Retinal pigment epithelial cell (primary cell): ENCODE results near the gene ETV6.

ENCODE experiments used
- DNase-seq: peaks from one replicate; pipeline ENCODE4 v3.0.0-alpha.2; 2010; ENCODE audit warnings: low read depth
- H3K4me3 ChIP-seq: 2 replicates; pipeline ENCODE4 v1.5.1; 2011; ENCODE audit warnings: mild to moderate bottlenecking, low read length, control low read depth, moderate library complexity
- TF ChIP-seq, protein P1 (sequence below): conservative IDR thresholded peaks from 2 replicates; pipeline ENCODE4 v1.5.1; 2011; ENCODE audit warnings: low read depth, low read length, control low read depth, inconsistent platforms

ETV6 gene

DNA sequence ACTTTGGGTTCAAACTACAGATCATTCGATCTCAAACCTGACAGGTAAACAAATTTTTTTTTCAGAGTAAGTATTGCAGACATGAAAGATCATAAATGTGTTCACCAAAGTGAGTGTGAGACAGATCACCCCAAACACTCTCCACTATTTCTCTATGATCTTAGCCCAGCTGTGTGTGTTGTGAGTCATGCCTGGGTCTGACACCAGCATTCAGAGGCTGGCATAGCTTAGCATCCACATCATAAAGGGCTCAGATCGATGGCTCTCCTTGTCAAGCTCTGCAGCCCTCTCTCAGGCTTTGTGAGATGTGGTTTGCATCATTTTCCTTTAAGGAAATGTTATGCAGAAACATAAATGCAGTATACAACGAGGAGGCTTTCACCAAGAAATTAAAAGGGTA, 164.9 kb downstream of the ETV6 start:
- DNase-seq = no peak
- no peak overlapping the region for H3K4me3 ChIP-seq
- TF ChIP-seq, protein P1, sequence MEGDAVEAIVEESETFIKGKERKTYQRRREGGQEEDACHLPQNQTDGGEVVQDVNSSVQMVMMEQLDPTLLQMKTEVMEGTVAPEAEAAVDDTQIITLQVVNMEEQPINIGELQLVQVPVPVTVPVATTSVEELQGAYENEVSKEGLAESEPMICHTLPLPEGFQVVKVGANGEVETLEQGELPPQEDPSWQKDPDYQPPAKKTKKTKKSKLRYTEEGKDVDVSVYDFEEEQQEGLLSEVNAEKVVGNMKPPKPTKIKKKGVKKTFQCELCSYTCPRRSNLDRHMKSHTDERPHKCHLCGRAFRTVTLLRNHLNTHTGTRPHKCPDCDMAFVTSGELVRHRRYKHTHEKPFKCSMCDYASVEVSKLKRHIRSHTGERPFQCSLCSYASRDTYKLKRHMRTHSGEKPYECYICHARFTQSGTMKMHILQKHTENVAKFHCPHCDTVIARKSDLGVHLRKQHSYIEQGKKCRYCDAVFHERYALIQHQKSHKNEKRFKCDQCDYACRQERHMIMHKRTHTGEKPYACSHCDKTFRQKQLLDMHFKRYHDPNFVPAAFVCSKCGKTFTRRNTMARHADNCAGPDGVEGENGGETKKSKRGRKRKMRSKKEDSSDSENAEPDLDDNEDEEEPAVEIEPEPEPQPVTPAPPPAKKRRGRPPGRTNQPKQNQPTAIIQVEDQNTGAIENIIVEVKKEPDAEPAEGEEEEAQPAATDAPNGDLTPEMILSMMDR = no peak

DNA sequence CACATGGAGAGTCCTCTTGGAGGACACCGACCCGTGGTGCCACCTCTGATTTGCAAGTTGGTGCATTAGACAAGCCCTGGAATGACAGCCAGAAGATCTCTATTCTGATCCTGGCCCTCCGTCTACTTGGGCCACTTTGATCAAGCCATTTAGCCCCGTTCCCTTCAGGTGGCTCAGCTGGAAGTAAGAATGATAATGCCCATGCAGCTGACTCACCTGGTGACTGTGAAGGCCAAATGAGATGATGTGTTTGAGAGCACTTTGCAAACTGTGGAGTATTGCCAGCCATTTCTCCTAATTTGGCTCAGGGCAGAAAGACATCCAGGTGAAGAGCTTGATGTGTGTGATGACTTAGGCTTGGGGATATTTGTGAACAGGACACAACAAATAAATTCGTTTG, 165.9 kb downstream of the ETV6 start:
- DNase-seq = no peak
- H3K4me3 ChIP-seq = no peak overlapping the region
- TF ChIP-seq, protein P1 = no peak

DNA sequence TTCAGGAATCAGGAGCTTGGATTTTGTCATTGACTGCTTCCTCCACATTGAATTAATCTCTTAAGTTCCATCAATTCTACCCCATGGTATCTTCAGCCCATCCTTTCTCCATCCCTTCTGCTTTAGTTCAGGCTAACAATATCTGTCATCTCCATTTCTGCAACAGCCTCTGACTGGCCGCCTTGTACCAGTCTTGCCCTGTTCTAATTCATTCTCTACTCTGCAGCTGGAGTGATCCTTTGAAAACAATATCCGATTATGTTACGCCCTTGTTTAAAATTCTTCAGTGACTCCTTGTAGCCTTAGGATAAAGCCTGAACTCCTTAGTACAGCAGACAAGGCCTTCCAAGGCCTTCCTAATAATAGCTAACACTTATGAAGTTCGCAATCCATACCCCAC, 170.2 kb downstream of the ETV6 start:
- no peak for DNase-seq
- no peak overlapping the region for H3K4me3 ChIP-seq
- TF ChIP-seq, protein P1 = no peak

DNA sequence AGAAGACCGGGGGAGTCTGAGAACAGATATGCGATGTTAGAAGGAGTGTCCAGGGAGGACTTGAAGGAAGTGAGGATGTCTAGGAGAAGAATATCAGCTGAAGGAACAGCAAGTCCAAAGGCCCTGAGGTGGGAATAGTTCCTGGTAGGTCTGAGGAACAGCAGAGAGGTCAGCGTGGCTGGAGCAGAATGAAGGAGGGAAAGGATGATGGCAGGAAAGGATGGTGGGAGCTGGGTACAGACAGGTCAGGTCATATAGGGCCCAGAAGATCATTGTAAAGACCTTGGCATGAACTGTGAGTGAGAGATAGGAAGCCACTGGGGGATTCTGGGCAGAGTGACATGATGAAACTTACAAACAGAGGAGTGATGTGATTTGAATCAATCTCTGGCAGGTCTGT, 171.0 kb downstream of the ETV6 start:
- no peak overlapping the region for H3K4me3 ChIP-seq
- DNase-seq = no peak
- TF ChIP-seq, protein P1 = no peak

DNA sequence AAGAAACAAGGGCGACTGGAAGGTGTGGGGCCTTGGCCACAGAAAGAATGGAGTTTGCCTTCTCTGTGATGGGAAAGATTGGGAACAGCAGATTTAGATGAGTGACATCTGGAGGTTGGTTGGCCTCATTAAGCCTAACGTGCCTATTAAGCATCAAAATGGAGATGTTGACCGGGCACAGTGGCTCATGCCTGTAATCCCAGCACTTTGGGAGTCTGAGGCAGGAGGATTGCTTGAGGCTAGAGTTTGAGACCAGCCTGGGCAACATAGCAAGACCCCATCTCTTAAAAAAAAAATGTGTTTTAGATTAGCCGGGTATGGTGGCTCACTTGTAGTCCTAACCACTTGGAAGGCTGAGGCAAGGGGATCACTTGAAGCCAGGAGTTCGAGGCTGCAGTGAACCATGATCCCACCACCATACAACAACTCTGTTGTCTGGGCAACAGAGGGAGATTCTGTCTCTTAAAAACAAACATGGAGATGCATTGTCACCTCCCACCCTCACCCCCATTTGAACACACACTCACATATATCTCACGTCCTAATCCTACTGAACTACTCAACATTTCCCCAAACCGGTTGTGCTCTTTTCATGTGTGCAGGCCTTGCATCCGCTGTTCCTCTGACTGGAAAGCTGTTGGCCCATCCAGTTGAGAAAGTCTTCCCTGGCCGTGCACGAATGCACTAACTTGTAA, 172.1 kb downstream of the ETV6 start:
- no peak for DNase-seq
- TF ChIP-seq, protein P1 = no peak
- H3K4me3 ChIP-seq = no peak overlapping the region

DNA sequence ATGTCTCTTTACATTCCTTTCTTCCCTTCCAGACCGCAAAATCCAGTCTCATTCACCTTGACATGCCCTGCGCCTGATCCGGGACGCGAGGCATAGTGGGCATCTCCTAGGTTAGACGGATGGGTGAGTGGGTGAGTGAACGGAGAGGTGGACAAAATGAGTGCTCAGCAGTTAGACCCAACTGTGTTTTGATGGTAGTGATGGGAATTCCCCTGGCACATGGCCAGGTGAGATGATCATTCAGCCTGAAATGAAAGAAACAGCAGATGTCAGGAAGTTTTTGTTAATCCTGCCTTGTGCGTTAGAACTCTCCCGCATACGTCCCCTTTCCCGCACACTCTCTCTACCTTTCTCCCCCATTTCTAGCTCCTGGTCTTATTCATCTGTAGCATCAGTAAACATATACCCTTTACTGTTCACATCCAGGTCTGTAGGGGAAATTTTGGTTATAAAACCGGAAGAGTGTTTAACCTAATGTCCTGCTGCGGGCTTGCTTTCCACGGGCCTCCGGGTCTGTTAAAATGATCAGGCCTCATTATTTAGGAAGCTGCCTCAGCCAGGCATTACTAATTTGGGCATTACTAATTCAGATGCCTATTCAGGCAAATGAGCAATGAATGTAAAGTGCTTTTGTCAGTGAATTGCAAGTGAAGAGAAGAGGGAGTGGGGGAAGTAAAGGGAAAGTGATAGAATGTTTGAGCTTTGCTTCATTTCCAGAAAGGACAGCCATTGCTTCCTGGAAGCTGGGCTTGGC, 172.8 kb downstream of the ETV6 start:
- no peak for DNase-seq
- TF ChIP-seq, protein P1 = no peak

DNA sequence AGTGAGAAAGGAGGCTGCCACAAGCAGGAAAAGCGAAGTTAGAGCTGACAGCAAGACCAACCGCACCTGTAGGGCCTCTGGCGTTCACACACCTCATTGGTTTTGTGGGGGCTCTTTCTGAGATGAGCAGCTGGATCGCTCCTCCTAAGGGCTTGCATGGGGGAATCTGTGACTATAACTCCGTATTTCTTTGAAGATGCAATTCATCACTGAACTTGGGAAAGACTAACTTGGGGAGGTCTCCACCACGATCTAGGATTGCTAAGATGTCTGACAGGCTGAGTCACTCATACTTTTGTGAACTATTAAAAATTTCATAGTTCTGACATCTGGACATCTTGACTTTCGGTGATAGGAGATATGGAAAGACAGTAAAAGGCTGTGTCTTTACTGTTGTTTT, 173.6 kb downstream of the ETV6 start:
- no peak for DNase-seq
- no peak overlapping the region for H3K4me3 ChIP-seq
- TF ChIP-seq, protein P1 = no peak

More for the DNA sequence above, 172.8 kb downstream of the ETV6 start:
- H3K4me3 ChIP-seq = no peak overlapping the region
